Measurements from ENCODE around the gene KRTAP6-2.

Gene KRTAP6-2

DNA sequence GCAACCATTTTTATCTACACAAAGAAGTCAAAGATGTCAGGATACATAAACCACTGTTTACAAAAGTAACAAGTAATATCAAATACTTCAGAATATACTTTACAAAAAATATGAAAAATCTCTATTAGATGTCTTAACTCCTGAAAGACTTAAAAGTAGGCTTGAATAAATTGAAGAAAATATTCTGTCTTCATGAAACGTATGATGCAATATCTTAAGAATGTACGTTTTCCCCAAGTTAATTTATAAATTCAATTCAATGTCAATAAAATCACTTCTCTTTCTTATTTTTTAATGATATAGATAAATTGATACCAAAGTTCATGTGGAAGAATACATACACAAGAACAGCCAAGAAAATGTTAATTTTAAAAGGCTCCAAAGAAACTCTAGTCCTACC is 43.6 kb downstream of the KRTAP6-2 start:
- Histone ChIP-seq H3K9me3 (ENCODE audit: insufficient read depth, low read length) (no peaks in the 10 kb centered on the region; the same call in 1 of the 2 replicates), H3K36me3 (ENCODE audit: insufficient read depth, insufficient read length, low read length) (no peaks in the 10 kb centered on the region), H3K4me3 (ENCODE audit: insufficient read length, low read depth) (no peak overlapping the region), H3K27me3 (ENCODE audit: insufficient read depth, insufficient read length) (no peaks in the 10 kb centered on the region), H3K9ac (ENCODE audit: insufficient read length, low read depth) (no peak overlapping the region), H3K4me1 (ENCODE audit: insufficient read depth, insufficient read length) (no peaks in the 10 kb centered on the region)
- DNase-seq (ENCODE audit: low read depth, low spot score), result no peak
- TF ChIP-seq SUZ12 (IDR thresholded peaks at IDR 0.05; ENCODE audit: extremely low read depth, insufficient read depth, insufficient read length) (no peak), ZNF274 (IDR thresholded peaks at IDR 0.05; ENCODE audit: low read depth, low read length) (no peak), YY1 (IDR thresholded peaks at IDR 0.05; ENCODE audit: insufficient read depth, insufficient read length) (no peak)

DNA sequence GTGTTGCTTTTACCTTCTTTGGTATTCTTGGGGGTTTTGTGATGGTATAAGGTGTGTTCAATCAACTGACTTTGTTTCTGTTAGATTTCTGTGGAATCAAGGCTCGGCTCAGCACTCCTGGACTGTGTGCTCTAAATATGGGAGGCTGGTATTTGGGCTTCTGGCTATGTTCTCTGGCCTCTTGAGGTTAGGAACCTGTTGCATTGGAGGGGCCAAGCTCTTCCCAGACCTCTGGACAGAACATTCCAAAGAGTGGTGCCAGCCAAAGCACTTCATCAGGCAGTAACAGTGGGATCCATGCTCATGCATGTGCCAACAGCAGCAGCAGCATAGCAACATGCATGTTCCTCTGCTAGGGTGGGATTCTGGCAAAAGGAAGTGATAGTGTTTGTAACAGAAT is 45.9 kb downstream of the KRTAP6-2 start:
- Histone ChIP-seq H3K9me3 (ENCODE audit: insufficient read depth, low read length) (no peaks in the 10 kb centered on the region), H3K27me3 (ENCODE audit: insufficient read depth, insufficient read length) (no peaks in the 10 kb centered on the region), H3K9ac (ENCODE audit: insufficient read length, low read depth) (no peak overlapping the region), H3K4me3 (ENCODE audit: insufficient read length, low read depth) (no peak overlapping the region), H3K36me3 (ENCODE audit: insufficient read depth, insufficient read length, low read length) (no peaks in the 10 kb centered on the region), H3K4me1 (ENCODE audit: insufficient read depth, insufficient read length) (no peaks in the 10 kb centered on the region)
- DNase-seq (ENCODE audit: low read depth, low spot score), result no peak
- no peak for TF ChIP-seq ZNF274 (IDR thresholded peaks at IDR 0.05; ENCODE audit: low read depth, low read length)
- no peak for TF ChIP-seq SUZ12 (IDR thresholded peaks at IDR 0.05; ENCODE audit: extremely low read depth, insufficient read depth, insufficient read length)
- no peak for TF ChIP-seq YY1 (IDR thresholded peaks at IDR 0.05; ENCODE audit: insufficient read depth, insufficient read length)
